ENCODE results near the gene CAMSAP1. TPM values are rescaled to one million over a fixed set of nuclear protein-coding genes. Genes with fewer than 3 reads are reported as not detected.

The CAMSAP1 gene
- total RNA-seq, 4 donors from 2014 or later: 32.2 to 46.1 (median 34.0) TPM

DNA sequence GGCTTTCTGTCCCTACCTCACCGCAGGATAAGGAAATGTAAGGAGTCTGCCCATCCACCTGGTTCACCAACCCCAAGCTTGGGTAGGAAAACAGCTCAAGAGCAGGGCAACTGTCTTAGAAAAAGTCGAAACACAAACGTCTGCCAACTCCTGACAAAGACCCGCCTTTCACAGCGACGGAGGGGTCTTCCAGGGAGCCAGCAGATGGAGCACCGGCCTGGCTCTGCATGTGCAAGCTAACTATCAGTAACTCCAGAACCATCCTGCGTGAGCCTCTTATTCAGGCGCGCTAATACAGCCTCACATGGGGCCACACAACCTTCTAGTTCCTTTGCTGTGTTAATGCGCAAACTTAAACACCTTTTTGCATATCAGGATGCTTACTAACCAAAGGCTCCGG is 26.9 kb downstream of the CAMSAP1 start:
- DNase-seq (ENCODE audit: low spot score in 2 of 2): no peak
- TF ChIP-seq, protein P1, sequence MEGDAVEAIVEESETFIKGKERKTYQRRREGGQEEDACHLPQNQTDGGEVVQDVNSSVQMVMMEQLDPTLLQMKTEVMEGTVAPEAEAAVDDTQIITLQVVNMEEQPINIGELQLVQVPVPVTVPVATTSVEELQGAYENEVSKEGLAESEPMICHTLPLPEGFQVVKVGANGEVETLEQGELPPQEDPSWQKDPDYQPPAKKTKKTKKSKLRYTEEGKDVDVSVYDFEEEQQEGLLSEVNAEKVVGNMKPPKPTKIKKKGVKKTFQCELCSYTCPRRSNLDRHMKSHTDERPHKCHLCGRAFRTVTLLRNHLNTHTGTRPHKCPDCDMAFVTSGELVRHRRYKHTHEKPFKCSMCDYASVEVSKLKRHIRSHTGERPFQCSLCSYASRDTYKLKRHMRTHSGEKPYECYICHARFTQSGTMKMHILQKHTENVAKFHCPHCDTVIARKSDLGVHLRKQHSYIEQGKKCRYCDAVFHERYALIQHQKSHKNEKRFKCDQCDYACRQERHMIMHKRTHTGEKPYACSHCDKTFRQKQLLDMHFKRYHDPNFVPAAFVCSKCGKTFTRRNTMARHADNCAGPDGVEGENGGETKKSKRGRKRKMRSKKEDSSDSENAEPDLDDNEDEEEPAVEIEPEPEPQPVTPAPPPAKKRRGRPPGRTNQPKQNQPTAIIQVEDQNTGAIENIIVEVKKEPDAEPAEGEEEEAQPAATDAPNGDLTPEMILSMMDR (IDR thresholded peaks at IDR 0.05): no peak
- no peak for TF ChIP-seq POLR2A (IDR thresholded peaks at IDR 0.05)
- intact Hi-C loops (cut with DNase I; ENCODE audit: low total_unique reads): no loop called here
- H3K4me3 ChIP-seq (ENCODE audit: low read depth, poor library complexity, severe bottlenecking): no peak overlapping the region
- 85 to 92% methylated on average over 12 of the region's 12 CpGs for WGBS, 2 donors

GRCh38 chr9:135879619-135880018 is 27.7 kb downstream of the CAMSAP1 start:
- intact Hi-C loops (cut with DNase I; ENCODE audit: low total_unique reads): no loop called here
- peak in 1 of 2 donors; percentile 42 for DNase-seq (ENCODE audit: low spot score in 2 of 2)
- TF ChIP-seq, protein P1 (IDR thresholded peaks at IDR 0.05): no peak
- TF ChIP-seq POLR2A (IDR thresholded peaks at IDR 0.05): no peak
- WGBS, 2 donors: 77 to 82% methylated on average over 8 of the region's 8 CpGs
- no peak overlapping the region for H3K4me3 ChIP-seq (ENCODE audit: low read depth, poor library complexity, severe bottlenecking)

- H3K4me3 ChIP-seq (ENCODE audit: low read depth, poor library complexity, severe bottlenecking): no peak overlapping the region
- intact Hi-C loops (cut with DNase I; ENCODE audit: low total_unique reads): no loop called here
These were observed 28.1 kb downstream of the CAMSAP1 start for GRCh38 chr9:135879237-135879601.

DNA sequence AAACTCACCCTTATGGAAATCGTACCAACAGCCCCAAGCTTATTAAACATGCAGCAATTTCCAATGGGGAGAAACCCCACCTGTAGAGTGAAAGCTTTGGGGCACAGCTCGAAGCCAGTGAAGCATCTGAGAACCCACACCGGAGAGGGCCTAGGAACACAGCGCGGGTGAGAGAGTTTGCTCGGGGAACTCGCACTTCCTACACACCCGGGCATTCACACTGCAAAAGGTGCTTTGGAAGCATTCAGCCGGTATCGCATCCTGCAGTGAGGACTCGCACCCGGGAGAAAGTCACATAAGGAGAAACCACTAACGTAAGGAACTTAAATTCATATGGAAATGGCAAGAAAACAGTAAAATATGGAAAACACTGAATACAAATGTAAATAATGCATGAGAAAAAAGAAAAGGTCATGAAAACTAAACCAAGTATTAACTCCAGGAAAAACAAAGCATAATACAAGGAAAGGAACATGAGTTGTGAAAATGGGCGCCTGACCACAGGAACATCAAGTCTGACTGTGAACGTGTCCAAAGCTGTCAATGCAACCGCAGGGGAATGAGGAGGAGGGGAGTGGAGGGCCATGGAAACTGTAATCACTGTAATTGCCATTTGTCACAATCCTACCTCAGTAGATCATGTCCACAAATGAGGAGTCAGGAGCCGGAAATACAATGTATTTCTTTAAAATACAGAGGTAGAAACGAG is 28.7 kb downstream of the CAMSAP1 start:
- no peak for TF ChIP-seq POLR2A (IDR thresholded peaks at IDR 0.05)
- TF ChIP-seq, protein P1 (IDR thresholded peaks at IDR 0.05): no peak
- 87 to 88% methylated on average over 18 of the region's 18 CpGs for WGBS, 2 donors
- DNase-seq (ENCODE audit: low spot score in 2 of 2): peak in 1 of 2 donors; percentile 50
- intact Hi-C loops (cut with DNase I; ENCODE audit: low total_unique reads): no loop called here
- no peak overlapping the region for H3K4me3 ChIP-seq (ENCODE audit: low read depth, poor library complexity, severe bottlenecking)

More at GRCh38 chr9:135879237-135879601, 28.1 kb downstream of the CAMSAP1 start:
- DNase-seq (ENCODE audit: low spot score in 2 of 2): peak in 1 of 2 donors; percentile 18
- TF ChIP-seq, protein P1 (IDR thresholded peaks at IDR 0.05): no peak
- no peak for TF ChIP-seq POLR2A (IDR thresholded peaks at IDR 0.05)
- WGBS, 2 donors: 78 to 93% methylated on average over 2 of the region's 2 CpGs

GRCh38 chr9:135877791-135878527 is 29.4 kb downstream of the CAMSAP1 start:
- DNase-seq (ENCODE audit: low spot score in 2 of 2): peak in 1 of 2 donors; percentile 74
- 83 to 85% methylated on average over 11 of the region's 11 CpGs for WGBS, 2 donors
- TF ChIP-seq, protein P1 (IDR thresholded peaks at IDR 0.05): no peak
- TF ChIP-seq POLR2A (IDR thresholded peaks at IDR 0.05): no peak
- intact Hi-C loops (cut with DNase I; ENCODE audit: low total_unique reads): no loop called here
- no peak overlapping the region for H3K4me3 ChIP-seq (ENCODE audit: low read depth, poor library complexity, severe bottlenecking)

Data from lower leg skin (tissue), 4 donors.